PC-9 (cell line): Measurements from ENCODE around the gene NFIA.

Experiments
- EZH2 ChIP-seq: fragments of 200-600 bp; sonication (generic); IDR thresholded peaks from 2 replicates; pipeline ENCODE4 v1.8.0; 2017; ENCODE audit warnings: antibody characterized with exemption, low read depth
- TF ChIP-seq, protein P1 (sequence below): fragments of 200-600 bp; sonication (generic); conservative IDR thresholded peaks from 2 replicates; pipeline ENCODE4 v1.6.1; 2017; ENCODE audit warnings: mixed run types, antibody characterized with exemption, mild to moderate bottlenecking, moderate library complexity

DNA sequence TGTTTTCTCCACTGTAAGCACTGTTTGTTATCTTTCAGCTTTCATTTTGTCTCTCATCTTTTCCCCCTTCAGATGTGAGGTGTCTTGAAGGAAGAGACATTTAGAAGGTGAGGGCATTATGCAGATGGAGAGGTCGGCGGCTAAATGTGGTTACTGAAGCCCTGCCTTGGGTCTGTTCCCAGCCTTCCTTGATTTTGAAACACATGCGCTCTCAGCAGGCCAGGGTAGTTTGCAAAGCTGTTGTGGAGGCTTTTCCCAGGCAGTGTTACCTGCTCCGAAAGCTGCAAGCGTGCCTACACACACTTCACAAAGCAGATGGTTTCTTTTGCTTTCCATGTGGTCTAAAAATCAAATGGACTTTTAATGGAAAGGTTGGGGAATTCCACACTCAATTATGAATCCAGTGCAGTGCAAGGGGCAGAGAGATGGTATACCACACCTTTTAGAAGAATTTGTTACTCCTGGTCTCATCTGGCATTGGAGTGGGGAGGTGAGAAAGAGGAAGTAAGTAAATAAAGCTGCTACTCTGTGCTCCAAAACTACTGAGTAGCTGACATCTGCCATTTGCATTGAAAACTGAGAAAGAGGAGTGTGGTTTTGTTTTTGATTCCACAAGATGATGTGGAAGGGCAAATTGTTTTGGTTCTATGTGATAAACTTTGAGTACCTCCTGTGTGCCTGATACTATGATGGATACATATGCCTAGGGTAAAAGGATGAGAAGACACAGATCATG, 91.9 kb downstream of the NFIA start:
- TF ChIP-seq EZH2, result no peak
- TF ChIP-seq, protein P1, sequence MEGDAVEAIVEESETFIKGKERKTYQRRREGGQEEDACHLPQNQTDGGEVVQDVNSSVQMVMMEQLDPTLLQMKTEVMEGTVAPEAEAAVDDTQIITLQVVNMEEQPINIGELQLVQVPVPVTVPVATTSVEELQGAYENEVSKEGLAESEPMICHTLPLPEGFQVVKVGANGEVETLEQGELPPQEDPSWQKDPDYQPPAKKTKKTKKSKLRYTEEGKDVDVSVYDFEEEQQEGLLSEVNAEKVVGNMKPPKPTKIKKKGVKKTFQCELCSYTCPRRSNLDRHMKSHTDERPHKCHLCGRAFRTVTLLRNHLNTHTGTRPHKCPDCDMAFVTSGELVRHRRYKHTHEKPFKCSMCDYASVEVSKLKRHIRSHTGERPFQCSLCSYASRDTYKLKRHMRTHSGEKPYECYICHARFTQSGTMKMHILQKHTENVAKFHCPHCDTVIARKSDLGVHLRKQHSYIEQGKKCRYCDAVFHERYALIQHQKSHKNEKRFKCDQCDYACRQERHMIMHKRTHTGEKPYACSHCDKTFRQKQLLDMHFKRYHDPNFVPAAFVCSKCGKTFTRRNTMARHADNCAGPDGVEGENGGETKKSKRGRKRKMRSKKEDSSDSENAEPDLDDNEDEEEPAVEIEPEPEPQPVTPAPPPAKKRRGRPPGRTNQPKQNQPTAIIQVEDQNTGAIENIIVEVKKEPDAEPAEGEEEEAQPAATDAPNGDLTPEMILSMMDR, result no peak
